HepG2 (cell line): Measurements from ENCODE around the gene PELI2. TPM values are rescaled to one million over a fixed set of nuclear protein-coding genes. Genes with fewer than 3 reads are reported as not detected.

Experiments used
- ATAC-seq: fragments of 200-7000 bp; cut with Tn5 transposase; 3 replicates; pipeline ENCODE4 v1.9.1; 2020; ENCODE audit warnings: mild to moderate bottlenecking, moderate library complexity
- BruUV-seq: library from RNA; stranded (reverse); fragments of 400-500 nt; replicated peaks from 2 replicates; lab custom pipeline; 2021; lab: Mats Ljungman, UMichigan
- CTCF ChIA-PET: fragments of 300-600 bp; formaldehyde crosslinking; extraction: SDS; loops from one replicate; lab custom pipeline; 2021; ENCODE audit warnings: low total read pairs, inconsistent platforms, low intra/inter-chr PET ratio; lab: Yijun Ruan, JAX
- POLR2A ChIA-PET: fragments of 350-600 bp; sonication (Branson Sonifier 250); formaldehyde crosslinking; loops from one replicate; lab custom pipeline; 2020; ENCODE audit warnings: antibody characterized with exemption, inconsistent platforms; lab: Yijun Ruan, JAX
- DNase-seq: peaks from one replicate; pipeline ENCODE4 v3.0.0-alpha.2; 2015; ENCODE audit warnings: low spot score
- FAIRE-seq: peaks from 3 replicates; lab custom pipeline; 2011; peaks lifted over from hg19 to GRCh38; lab: Jason Lieb, UNC
- H2AFZ ChIP-seq: one replicate; pipeline ENCODE4 v1.6.1; 2011; ENCODE audit warnings: low read length, inconsistent platforms
- H3K27ac ChIP-seq: fragments of 300-600 bp; 3 replicates; pipeline ENCODE4 v1.8.0; 2011; ENCODE audit warnings: mixed run types, mild to moderate bottlenecking, mixed read lengths, low read length, inconsistent platforms; ENCODE audit not compliant: insufficient read depth; ENCODE audit errors: extremely low read length
- H3K27me3 ChIP-seq, 2 experiments: fragments of 200-600 bp in 1 of 2; 2 replicates in 1 of 2; 3 replicates in 1 of 2; pipeline versions ENCODE4 v1.6.0 to v1.8.0; 2011; ENCODE audit warnings: low read length in 2 of 2, mild to moderate bottlenecking in 2 of 2, moderate library complexity in 2 of 2, inconsistent platforms in 1 of 2; ENCODE audit not compliant: insufficient read depth in 2 of 2, control insufficient read depth in 1 of 2
- H3K36me3 ChIP-seq, 2 experiments: fragments of 200-600 bp in 1 of 2; replicated peaks in 1 of 2; 2 replicates in 1 of 2; 3 replicates in 1 of 2; pipeline versions ENCODE4 v1.5.1 to v1.8.0; 2011; ENCODE audit warnings: low read length in 2 of 2, inconsistent platforms in 1 of 2; ENCODE audit not compliant: insufficient read depth in 2 of 2, control insufficient read depth in 1 of 2
- H3K4me1 ChIP-seq: 2 replicates; pipeline ENCODE4 v1.5.1; 2012; ENCODE audit warnings: low read length, inconsistent platforms; ENCODE audit not compliant: insufficient read depth
- H3K4me2 ChIP-seq: 2 replicates; pipeline ENCODE4 v1.6.0; 2011; ENCODE audit warnings: low read depth, low read length, inconsistent platforms
- H3K4me3 ChIP-seq, 3 experiments: fragments of 200-600 bp in 1 of 3; sonication (generic), shearing (Covaris generic) in 1 of 3; replicated peaks in 1 of 3; 2 replicates each; pipeline ENCODE4 v1.5.1; 2011 to 2016; ENCODE audit warnings: low read length in 3 of 3, inconsistent platforms in 2 of 3, low read depth in 2 of 3, mild to moderate bottlenecking in 2 of 3, control low read depth in 1 of 3, mixed read lengths in 1 of 3; ENCODE audit not compliant: insufficient read depth in 1 of 3
- H3K79me2 ChIP-seq: one replicate; pipeline ENCODE4 v1.6.1; 2011; ENCODE audit warnings: low read length, inconsistent platforms; ENCODE audit not compliant: insufficient read depth
- H3K9ac ChIP-seq: 2 replicates; pipeline ENCODE4 v1.6.0; 2011; ENCODE audit warnings: mild to moderate bottlenecking, low read depth, low read length, inconsistent platforms; ENCODE audit not compliant: insufficient read depth
- H3K9me3 ChIP-seq: 2 replicates; pipeline ENCODE4 v1.5.1; 2012; ENCODE audit warnings: mild to moderate bottlenecking, low read length
- H4K20me1 ChIP-seq: 2 replicates; pipeline ENCODE4 v1.6.0; 2011; ENCODE audit warnings: inconsistent platforms, mild to moderate bottlenecking, low read length, moderate library complexity; ENCODE audit not compliant: insufficient read depth
- AHR ChIP-seq: IDR thresholded peaks from 2 replicates; pipeline ENCODE4 v1.6.1; 2018; ENCODE audit warnings: missing genetic modification reagents, missing compliant biosample characterization
- ATF3 ChIP-seq: sonication (generic); formaldehyde crosslinking; IDR thresholded peaks from 2 replicates; pipeline ENCODE4 v1.4.0; 2020; ENCODE audit warnings: missing genetic modification reagents
- CEBPG ChIP-seq: IDR thresholded peaks from 2 replicates; pipeline ENCODE4 v1.6.1; 2016
- EED ChIP-seq: sonication (generic); formaldehyde crosslinking; IDR thresholded peaks from 2 replicates; pipeline ENCODE4 v1.5.0; 2020; ENCODE audit warnings: mild to moderate bottlenecking, missing genetic modification reagents
- ONECUT2 ChIP-seq: sonication (generic); formaldehyde crosslinking; IDR thresholded peaks from 2 replicates; pipeline ENCODE4 v1.4.0; 2020; ENCODE audit warnings: missing genetic modification reagents
- SP4 ChIP-seq: sonication (generic); formaldehyde crosslinking; IDR thresholded peaks from 2 replicates; pipeline ENCODE4 v1.8.1; 2023; ENCODE audit warnings: mild to moderate bottlenecking, missing genetic modification reagents
- ZBED4 ChIP-seq: sonication (generic); formaldehyde crosslinking; IDR thresholded peaks from 2 replicates; pipeline ENCODE4 v1.4.0; 2020; ENCODE audit warnings: missing genetic modification reagents, borderline replicate concordance
- ZBTB10 ChIP-seq: sonication (generic); formaldehyde crosslinking; IDR thresholded peaks from 2 replicates; pipeline ENCODE4 v1.4.0; 2020; ENCODE audit warnings: missing genetic modification reagents, borderline replicate concordance
- ZNF225 ChIP-seq: sonication (generic); formaldehyde crosslinking; IDR thresholded peaks from 2 replicates; pipeline ENCODE4 v1.4.0; 2020; ENCODE audit warnings: mild to moderate bottlenecking, missing genetic modification reagents
- ZNF773 ChIP-seq: sonication (generic); formaldehyde crosslinking; IDR thresholded peaks from 2 replicates; pipeline ENCODE4 v1.4.0; 2020; ENCODE audit warnings: missing genetic modification reagents, borderline replicate concordance
- WGBS: methylation state at CpG from one replicate; pipeline ENCODE4 v1.1.6; 2017; ENCODE audit warnings: low lambda C conversion rate; 5-methylcytosine and 5-hydroxymethylcytosine counted together
- in situ Hi-C: cut with HindIII; loops from 2 replicates; pipeline ENCODE4 v1.10.0; 2017; ENCODE audit warnings: low pct_unique_long_range_greater_than_20kb; ENCODE audit not compliant: extremely low pct_ligation_motif_present
- intact Hi-C: fragments of 100-400 bp; cut with micrococcal nuclease; formaldehyde crosslinking; loops from one replicate; pipeline ENCODE4 v1.10.0; 2022; ENCODE audit not compliant: unreplicated experiment
- polyA plus RNA-seq, 8 experiments: library from polyadenylated mRNA; depleted of rRNA in 3 of 8; stranded (reverse) in 7 of 8; unstranded in 1 of 8; fragments of >200 nt; fragmentation: Illumina TruSeq in 4 of 8; extraction: Trizol in 4 of 8; gene quantifications; 2 replicates each; pipeline versions ENCODE4 v1.2.1 to v1.2.3, GENCODE V29; 2011 to 2016; ENCODE audit warnings: low read depth in 4 of 8, missing spikeins in 1 of 8, mixed read lengths in 1 of 8; ENCODE audit not compliant: insufficient read depth in 1 of 8
- total RNA-seq, 5 experiments: library from RNA; depleted of rRNA; stranded (reverse); fragments of >200 nt; fragmentation: Illumina TruSeq; extraction: Trizol; gene quantifications; 2 replicates each; pipeline ENCODE4 v1.2.3, GENCODE V29; 2016; ENCODE audit warnings: low read depth in 1 of 5

Gene PELI2
- total and polyA plus RNA-seq, 2 of the 13 experiments (the other 11 are each of a cell fraction or from before 2014, with no cell fraction given): 0.07 TPM; not detected in 1

- no peak for TF ChIP-seq ZBED4 (CRISPR knock-in tag)
- TF ChIP-seq EED (CRISPR knock-in tag): no peak
- no peak for TF ChIP-seq ZNF225 (CRISPR knock-in tag)
Observed at GRCh38 chr14:56243110-56243509, 124.9 kb downstream of the PELI2 start (continued).

GRCh38 chr14:56244138-56244789 lies 126.1 kb downstream of the PELI2 start:
- H4K20me1 ChIP-seq: no peaks in the 10 kb centered on the region
- intact Hi-C loops: no loop called here
- no peak overlapping the region for H3K27ac ChIP-seq
- no peak overlapping the region for H3K9ac ChIP-seq
- in situ Hi-C loops: no loop called here
- POLR2A ChIA-PET: no interaction called here
- CTCF ChIA-PET: no interaction called here
- H3K4me3 ChIP-seq: no peak overlapping the region
- 50% methylated on average over 5 of the region's 5 CpGs for WGBS
- H3K27me3 ChIP-seq: 0 out of 5 replicates have a peak, but pooled peaks cover 0 to 5% of the 10 kb centered on the region in 2 experiments
- no peak for TF ChIP-seq ONECUT2
- no peak for TF ChIP-seq ATF3 (CRISPR knock-in tag)
- TF ChIP-seq SP4 (CRISPR knock-in tag): no peak
- TF ChIP-seq ZBTB10 (CRISPR knock-in tag): no peak
- TF ChIP-seq ZNF773 (CRISPR knock-in tag): no peak
- TF ChIP-seq AHR: no peak
- TF ChIP-seq CEBPG (CRISPR knock-in tag): no peak
- FAIRE-seq (no peak), ATAC-seq (no peak), DNase-seq (no peak)
- BruUV-seq: no TSS peak
- no peak overlapping the region for H3K4me2 ChIP-seq
- no peaks in the 10 kb centered on the region for H3K4me1 ChIP-seq
- no peaks in the 10 kb centered on the region for H3K9me3 ChIP-seq
- H2AFZ ChIP-seq: no peak overlapping the region
- H3K79me2 ChIP-seq: no peaks in the 10 kb centered on the region
- H3K36me3 ChIP-seq: no peaks in the 10 kb centered on the region
